Measurements from ENCODE around the gene CLDN6.
"Not testable (repeated sequence)": the region's sequence is repeated elsewhere in the genome, so short reads cannot be mapped to it uniquely, and the experiment has no call there.

Gene CLDN6

GRCh38 chr16:3053330-3053710 is 35.3 kb upstream of the CLDN6 start:
- DNase-seq; in situ Hi-C loops (cut with HindIII; ENCODE audit: low pct_ligation_motif_present, low pct_unique_long_range_greater_than_20kb, low sequenced_read_pairs): not testable (repeated sequence)

- in situ Hi-C loops (cut with HindIII; ENCODE audit: low pct_ligation_motif_present, low pct_unique_long_range_greater_than_20kb, low sequenced_read_pairs); DNase-seq: not testable (repeated sequence)
Measured at GRCh38 chr16:3052571-3053329, 34.8 kb upstream of the CLDN6 start.

GRCh38 chr16:3051494-3051893 is 33.5 kb upstream of the CLDN6 start:
- in situ Hi-C loops (cut with HindIII; ENCODE audit: low pct_ligation_motif_present, low pct_unique_long_range_greater_than_20kb, low sequenced_read_pairs), result no loop called here
- no peak for DNase-seq

GRCh38 chr16:3051009-3051408 is 33.0 kb upstream of the CLDN6 start:
- in situ Hi-C loops (cut with HindIII; ENCODE audit: low pct_ligation_motif_present, low pct_unique_long_range_greater_than_20kb, low sequenced_read_pairs), result no loop called here
- DNase-seq, result no peak

DNA sequence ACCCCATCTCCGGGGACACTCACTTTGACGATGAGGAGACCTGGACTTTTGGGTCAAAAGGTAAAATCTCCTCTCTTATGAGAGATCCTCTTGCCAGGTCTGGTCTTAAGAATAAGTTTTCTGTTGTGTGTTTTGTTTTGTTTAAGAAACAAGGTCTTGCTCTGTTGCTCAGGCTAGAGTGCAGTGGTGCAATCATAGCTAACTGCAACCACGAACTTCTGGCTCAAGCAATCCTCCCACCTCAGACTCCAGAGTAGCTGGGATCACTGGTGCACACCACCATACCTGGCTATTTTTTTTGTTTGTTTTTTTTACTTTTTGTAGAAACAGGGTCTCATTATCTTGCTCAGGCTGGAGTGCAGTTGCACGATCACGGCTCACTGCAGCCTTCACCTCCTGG is 32.5 kb upstream of the CLDN6 start:
- no peak for DNase-seq
- in situ Hi-C loops (cut with HindIII; ENCODE audit: low pct_ligation_motif_present, low pct_unique_long_range_greater_than_20kb, low sequenced_read_pairs), result no loop called here

GRCh38 chr16:3049921-3050481 is 32.0 kb upstream of the CLDN6 start:
- in situ Hi-C loops (cut with HindIII; ENCODE audit: low pct_ligation_motif_present, low pct_unique_long_range_greater_than_20kb, low sequenced_read_pairs), result no loop called here
- no peak for DNase-seq

- no peak for DNase-seq
- in situ Hi-C loops (cut with HindIII; ENCODE audit: low pct_ligation_motif_present, low pct_unique_long_range_greater_than_20kb, low sequenced_read_pairs), result no loop called here
Measured at GRCh38 chr16:3047387-3047720, 29.4 kb upstream of the CLDN6 start.

- no peak for DNase-seq
- in situ Hi-C loops (cut with HindIII; ENCODE audit: low pct_ligation_motif_present, low pct_unique_long_range_greater_than_20kb, low sequenced_read_pairs), result no loop called here
Measured at GRCh38 chr16:3046641-3047386, 28.8 kb upstream of the CLDN6 start.

DNA sequence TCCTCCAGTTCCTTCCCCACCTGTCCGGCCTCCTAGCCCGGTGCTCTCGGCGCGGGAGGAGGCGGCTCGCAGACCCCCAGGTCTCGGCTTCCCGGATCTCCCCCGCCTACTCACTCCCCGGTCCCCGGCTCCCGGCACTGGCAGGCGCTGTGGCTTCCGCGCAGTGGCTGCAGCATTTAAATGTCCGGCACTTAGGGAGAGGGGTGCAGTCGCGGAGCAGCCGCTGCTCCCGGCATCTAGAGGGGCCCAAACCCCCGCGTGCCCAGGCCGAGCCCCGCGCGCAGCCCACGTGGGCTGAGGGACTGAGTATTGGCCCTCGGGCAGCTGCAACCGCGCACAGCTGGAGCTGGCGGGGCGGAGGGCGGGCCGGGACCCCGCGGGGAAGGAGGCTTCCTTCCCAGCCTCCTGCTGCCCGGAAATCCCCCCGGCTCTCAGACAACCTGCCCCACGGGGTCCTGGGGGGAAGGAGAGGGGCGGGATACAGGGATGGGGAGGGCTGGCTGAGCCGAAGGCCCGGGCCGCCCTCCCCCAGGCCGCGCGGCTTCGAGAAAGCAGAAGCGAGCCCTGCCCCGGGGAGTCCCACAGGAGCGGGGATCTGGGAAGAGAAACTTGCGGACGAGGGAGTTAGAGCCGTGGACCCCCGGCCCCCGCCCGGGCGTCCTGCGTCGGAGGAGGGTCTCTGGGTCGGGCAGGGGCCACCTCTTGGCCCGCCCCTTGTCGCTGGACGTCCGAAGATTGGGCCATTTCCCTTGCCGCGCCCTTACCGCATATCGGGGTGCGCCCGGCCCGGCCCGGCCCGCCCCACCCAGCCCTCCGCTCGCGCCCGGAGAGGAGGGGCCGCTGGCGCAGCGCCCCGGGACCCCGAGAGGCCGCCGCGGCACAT is 28.0 kb upstream of the CLDN6 start, which contains the start of gene MMP25:
TSS of gene MMP25 (plus strand) at position 804 of the 883 bp plus-strand sequence. CDS start 357 bp downstream, outside the sequence.
- in situ Hi-C loops (cut with HindIII; ENCODE audit: low pct_ligation_motif_present, low pct_unique_long_range_greater_than_20kb, low sequenced_read_pairs), result no loop called here
- no peak for DNase-seq

GRCh38 chr16:3044708-3045107 is 26.7 kb upstream of the CLDN6 start:
- in situ Hi-C loops (cut with HindIII; ENCODE audit: low pct_ligation_motif_present, low pct_unique_long_range_greater_than_20kb, low sequenced_read_pairs), result no loop called here
- DNase-seq, result no peak

DNA sequence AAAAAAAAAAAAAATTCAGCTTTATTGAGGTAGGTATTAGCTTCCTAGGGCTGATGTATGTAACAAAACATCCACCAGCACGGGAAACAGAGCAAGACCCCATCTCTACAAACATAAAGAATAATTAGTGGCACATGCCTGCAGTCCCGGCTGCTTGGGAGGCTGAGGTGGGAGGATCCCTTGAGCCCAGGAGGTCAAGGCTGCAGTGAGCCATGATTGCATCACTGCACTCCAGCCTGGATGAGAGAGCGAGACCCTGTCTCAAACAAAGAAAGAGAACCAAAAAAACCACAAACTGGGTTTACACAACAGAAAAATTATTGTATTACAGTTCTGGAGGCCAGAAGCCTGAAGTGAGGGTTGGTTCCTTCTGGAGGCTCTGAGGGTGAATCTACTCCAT is 24.4 kb upstream of the CLDN6 start:
- in situ Hi-C loops (cut with HindIII; ENCODE audit: low pct_ligation_motif_present, low pct_unique_long_range_greater_than_20kb, low sequenced_read_pairs), result no loop called here
- no peak for DNase-seq

GRCh38 chr16:3038896-3039295 is 20.9 kb upstream of the CLDN6 start:
- in situ Hi-C loops (cut with HindIII; ENCODE audit: low pct_ligation_motif_present, low pct_unique_long_range_greater_than_20kb, low sequenced_read_pairs), result no loop called here
- DNase-seq, result no peak

GRCh38 chr16:3038256-3038655 is 20.3 kb upstream of the CLDN6 start:
- no peak for DNase-seq
- in situ Hi-C loops (cut with HindIII; ENCODE audit: low pct_ligation_motif_present, low pct_unique_long_range_greater_than_20kb, low sequenced_read_pairs), result no loop called here

DNA sequence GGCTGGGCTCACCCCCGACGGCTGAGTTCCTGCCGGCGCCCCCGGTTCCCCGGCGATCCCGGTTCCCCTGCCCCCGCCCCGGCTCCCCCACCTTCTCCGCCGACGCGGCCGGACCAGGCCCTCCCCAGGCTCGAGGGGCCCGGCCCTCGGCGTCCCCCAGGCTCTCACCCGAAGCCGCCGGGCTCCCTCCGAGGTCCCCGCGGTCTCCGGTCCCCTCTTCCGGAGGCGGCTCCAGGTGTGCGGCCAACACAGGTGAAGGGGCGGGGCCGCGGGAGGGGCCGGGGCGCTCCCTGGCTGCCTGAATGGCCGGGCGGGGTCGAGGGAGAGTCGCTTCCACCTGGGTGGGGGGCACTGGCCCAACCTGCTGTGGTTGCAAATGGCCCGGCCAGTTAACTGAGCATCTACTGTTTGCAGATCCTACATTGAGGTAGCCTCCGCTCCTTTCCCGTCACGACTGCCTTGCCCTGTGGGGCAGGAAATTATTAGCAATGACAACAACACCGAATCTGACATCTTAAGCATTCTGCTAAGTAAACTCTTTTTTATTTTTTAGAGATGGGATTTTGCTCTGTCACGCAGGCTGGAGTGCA is 18.8 kb upstream of the CLDN6 start, which contains the start of gene BICDL2:
TSS of gene BICDL2 (minus strand) at position 219 of the 590 bp plus-strand sequence. CDS start 1,448 bp downstream, outside the sequence.
- DNase-seq, result no peak
- in situ Hi-C loops (cut with HindIII; ENCODE audit: low pct_ligation_motif_present, low pct_unique_long_range_greater_than_20kb, low sequenced_read_pairs), result no loop called here

- DNase-seq, result no peak
- in situ Hi-C loops (cut with HindIII; ENCODE audit: low pct_ligation_motif_present, low pct_unique_long_range_greater_than_20kb, low sequenced_read_pairs), result no loop called here
Measured at GRCh38 chr16:3035972-3036725, 18.2 kb upstream of the CLDN6 start.

- in situ Hi-C loops (cut with HindIII; ENCODE audit: low pct_ligation_motif_present, low pct_unique_long_range_greater_than_20kb, low sequenced_read_pairs), result no loop called here
- no peak for DNase-seq
Measured at GRCh38 chr16:3035289-3035971, 17.4 kb upstream of the CLDN6 start.

- in situ Hi-C loops (cut with HindIII; ENCODE audit: low pct_ligation_motif_present, low pct_unique_long_range_greater_than_20kb, low sequenced_read_pairs), result no loop called here
- no peak for DNase-seq
Measured at GRCh38 chr16:3032624-3033023, 14.6 kb upstream of the CLDN6 start.

Measured in ACHN (cell line).